ENCODE results near the gene PLXNA4.

- TF ChIP-seq CTCF (IDR thresholded peaks at IDR 0.05), result no peak
- no peak for TF ChIP-seq POLR2A (IDR thresholded peaks at IDR 0.05)
Observed at GRCh38 chr7:132121987-132122386, 454.3 kb downstream of the PLXNA4 start.

All from lower leg skin (tissue), 3 donors.